ENCODE data around the gene TCF12.

- TF ChIP-seq CTCF (conservative IDR thresholded peaks at IDR 0.05; ENCODE audit: low read length): no peak
- TF ChIP-seq EZH2phosphoT487 (IDR thresholded peaks at IDR 0.05; ENCODE audit: borderline replicate concordance): no peak
These were observed 271.0 kb downstream of the TCF12 start for GRCh38 chr15:57189466-57189865.
